Measurements from ENCODE around the gene CYB5RL.
"Not testable (repeated sequence)": the region's sequence is repeated elsewhere in the genome, so short reads cannot be mapped to it uniquely, and the experiment has no call there.

The CYB5RL gene

GRCh38 chr1:54221113-54221834, 21.4 kb upstream of the CYB5RL start:
- peak; percentile 58; the same call in 1 of the 2 replicates for TF ChIP-seq POLR2AphosphoS5 (IDR thresholded peaks at IDR 0.05; ENCODE audit: low read depth, low read length)
- TF ChIP-seq POLR2A (IDR thresholded peaks at IDR 0.05; ENCODE audit: low read depth, low read length), result 0 out of 2 replicates have a peak, but pooled peaks have one; percentile 20
- TF ChIP-seq TAF1 (IDR thresholded peaks at IDR 0.05; ENCODE audit: low read depth, low read length), result no peak
- TF ChIP-seq SPI1 (IDR thresholded peaks at IDR 0.05; ENCODE audit: low read depth, low read length), result peak; percentile 42
- no peak for TF ChIP-seq PAX5 (IDR thresholded peaks at IDR 0.05; ENCODE audit: insufficient read depth, low read length, severe bottlenecking)
- no peak for TF ChIP-seq POU2F2 (IDR thresholded peaks at IDR 0.05; ENCODE audit: low read depth, low read length)
- FAIRE-seq, result no peak
- no peak for DNase-seq (ENCODE audit: insufficient read length, low spot score)

GRCh38 chr1:54220004-54220811, 20.4 kb upstream of the CYB5RL start:
- DNase-seq (ENCODE audit: insufficient read length, low spot score), result no peak
- TF ChIP-seq POLR2A (IDR thresholded peaks at IDR 0.05; ENCODE audit: low read depth, low read length) (no peak), POU2F2 (IDR thresholded peaks at IDR 0.05; ENCODE audit: low read depth, low read length) (no peak), POLR2AphosphoS5 (IDR thresholded peaks at IDR 0.05; ENCODE audit: low read depth, low read length) (no peak), SPI1 (IDR thresholded peaks at IDR 0.05; ENCODE audit: low read depth, low read length) (no peak), TAF1 (IDR thresholded peaks at IDR 0.05; ENCODE audit: low read depth, low read length) (no peak)
- no peak for FAIRE-seq

- FAIRE-seq (no peak), DNase-seq (ENCODE audit: insufficient read length, low spot score) (no peak)
- no peak for TF ChIP-seq PAX5 (IDR thresholded peaks at IDR 0.05; ENCODE audit: insufficient read depth, low read length, severe bottlenecking)
- no peak for TF ChIP-seq SPI1 (IDR thresholded peaks at IDR 0.05; ENCODE audit: low read depth, low read length)
- TF ChIP-seq POLR2AphosphoS5 (IDR thresholded peaks at IDR 0.05; ENCODE audit: low read depth, low read length), result no peak
- TF ChIP-seq POU2F2 (IDR thresholded peaks at IDR 0.05; ENCODE audit: low read depth, low read length), result no peak
- TF ChIP-seq TAF1 (IDR thresholded peaks at IDR 0.05; ENCODE audit: low read depth, low read length), result no peak
- no peak for TF ChIP-seq POLR2A (IDR thresholded peaks at IDR 0.05; ENCODE audit: low read depth, low read length)
These were observed 19.8 kb upstream of the CYB5RL start for GRCh38 chr1:54219688-54220003.

GRCh38 chr1:54218883-54219687, 19.3 kb upstream of the CYB5RL start:
- no peak for TF ChIP-seq POU2F2 (IDR thresholded peaks at IDR 0.05; ENCODE audit: low read depth, low read length)
- TF ChIP-seq POLR2AphosphoS5 (IDR thresholded peaks at IDR 0.05; ENCODE audit: low read depth, low read length), result no peak
- TF ChIP-seq PAX5 (IDR thresholded peaks at IDR 0.05; ENCODE audit: insufficient read depth, low read length, severe bottlenecking), result no peak
- no peak for TF ChIP-seq TAF1 (IDR thresholded peaks at IDR 0.05; ENCODE audit: low read depth, low read length)
- no peak for TF ChIP-seq SPI1 (IDR thresholded peaks at IDR 0.05; ENCODE audit: low read depth, low read length)
- no peak for TF ChIP-seq POLR2A (IDR thresholded peaks at IDR 0.05; ENCODE audit: low read depth, low read length)
- FAIRE-seq, result no peak
- DNase-seq (ENCODE audit: insufficient read length, low spot score), result no peak

GRCh38 chr1:54215523-54215922, 15.7 kb upstream of the CYB5RL start:
- FAIRE-seq, result no peak
- TF ChIP-seq TAF1 (IDR thresholded peaks at IDR 0.05; ENCODE audit: low read depth, low read length), result no peak
- no peak for TF ChIP-seq POLR2AphosphoS5 (IDR thresholded peaks at IDR 0.05; ENCODE audit: low read depth, low read length)
- TF ChIP-seq SPI1 (IDR thresholded peaks at IDR 0.05; ENCODE audit: low read depth, low read length), result no peak
- no peak for TF ChIP-seq PAX5 (IDR thresholded peaks at IDR 0.05; ENCODE audit: insufficient read depth, low read length, severe bottlenecking)
- TF ChIP-seq POU2F2 (IDR thresholded peaks at IDR 0.05; ENCODE audit: low read depth, low read length), result no peak
- no peak for TF ChIP-seq POLR2A (IDR thresholded peaks at IDR 0.05; ENCODE audit: low read depth, low read length)
- DNase-seq (ENCODE audit: insufficient read length, low spot score), result no peak

GRCh38 chr1:54212872-54213271, 13.0 kb upstream of the CYB5RL start:
- no peak for FAIRE-seq

GRCh38 chr1:54207896-54208295, 8.1 kb upstream of the CYB5RL start:
- DNase-seq (ENCODE audit: insufficient read length, low spot score), result not testable (repeated sequence)
- peak; percentile 68 for FAIRE-seq

More at GRCh38 chr1:54212872-54213271, 13.0 kb upstream of the CYB5RL start:
- TF ChIP-seq POLR2AphosphoS5 (IDR thresholded peaks at IDR 0.05; ENCODE audit: low read depth, low read length), result no peak
- no peak for TF ChIP-seq POLR2A (IDR thresholded peaks at IDR 0.05; ENCODE audit: low read depth, low read length)
- no peak for TF ChIP-seq TAF1 (IDR thresholded peaks at IDR 0.05; ENCODE audit: low read depth, low read length)
- TF ChIP-seq POU2F2 (IDR thresholded peaks at IDR 0.05; ENCODE audit: low read depth, low read length), result no peak
- DNase-seq (ENCODE audit: insufficient read length, low spot score), result no peak

GRCh38 chr1:54207287-54207686, 7.5 kb upstream of the CYB5RL start:
- DNase-seq (ENCODE audit: insufficient read length, low spot score) (no peak), FAIRE-seq (no peak)
- TF ChIP-seq POLR2A (IDR thresholded peaks at IDR 0.05; ENCODE audit: low read depth, low read length), result no peak
- TF ChIP-seq TAF1 (IDR thresholded peaks at IDR 0.05; ENCODE audit: low read depth, low read length), result no peak
- no peak for TF ChIP-seq POU2F2 (IDR thresholded peaks at IDR 0.05; ENCODE audit: low read depth, low read length)
- no peak for TF ChIP-seq SPI1 (IDR thresholded peaks at IDR 0.05; ENCODE audit: low read depth, low read length)
- no peak for TF ChIP-seq PAX5 (IDR thresholded peaks at IDR 0.05; ENCODE audit: insufficient read depth, low read length, severe bottlenecking)
- TF ChIP-seq POLR2AphosphoS5 (IDR thresholded peaks at IDR 0.05; ENCODE audit: low read depth, low read length), result no peak

GRCh38 chr1:54204199-54204598, 4.4 kb upstream of the CYB5RL start:
- no peak for DNase-seq (ENCODE audit: insufficient read length, low spot score)
- TF ChIP-seq POLR2A (IDR thresholded peaks at IDR 0.05; ENCODE audit: low read depth, low read length), result no peak
- TF ChIP-seq PAX5 (IDR thresholded peaks at IDR 0.05; ENCODE audit: insufficient read depth, low read length, severe bottlenecking), result no peak
- no peak for TF ChIP-seq POLR2AphosphoS5 (IDR thresholded peaks at IDR 0.05; ENCODE audit: low read depth, low read length)
- TF ChIP-seq SPI1 (IDR thresholded peaks at IDR 0.05; ENCODE audit: low read depth, low read length), result no peak
- no peak for TF ChIP-seq POU2F2 (IDR thresholded peaks at IDR 0.05; ENCODE audit: low read depth, low read length)
- TF ChIP-seq TAF1 (IDR thresholded peaks at IDR 0.05; ENCODE audit: low read depth, low read length), result no peak
- FAIRE-seq, result no peak

Data from GM12891 (cell line).